Lung microvascular endothelial cell (primary cell): ENCODE results near the gene HERC6. TPM values are rescaled to one million over a fixed set of nuclear protein-coding genes. Genes with fewer than 3 reads are reported as not detected.
A peak's percentile ranks its signal among the peaks of the same experiment; 100 is the strongest.
"Not testable (repeated sequence)": the region's sequence is repeated elsewhere in the genome, so short reads cannot be mapped to it uniquely, and the experiment has no call there.

Source experiments
- DNase-seq, 2 donors: peaks; one replicate each; pipeline versions ENCODE4 v3.0.0 to v3.0.0-alpha.2; 2010; ENCODE audit warnings: low read depth in 2 of 2
- total RNA-seq: library from RNA; depleted of rRNA; stranded (reverse); fragments of >200 nt; gene quantifications from 2 replicates; pipeline ENCODE4 v1.2.1, GENCODE V29; 2014

Gene HERC6
- total RNA-seq, result 1.6 and 4.4 TPM in 2 replicates

DNA sequence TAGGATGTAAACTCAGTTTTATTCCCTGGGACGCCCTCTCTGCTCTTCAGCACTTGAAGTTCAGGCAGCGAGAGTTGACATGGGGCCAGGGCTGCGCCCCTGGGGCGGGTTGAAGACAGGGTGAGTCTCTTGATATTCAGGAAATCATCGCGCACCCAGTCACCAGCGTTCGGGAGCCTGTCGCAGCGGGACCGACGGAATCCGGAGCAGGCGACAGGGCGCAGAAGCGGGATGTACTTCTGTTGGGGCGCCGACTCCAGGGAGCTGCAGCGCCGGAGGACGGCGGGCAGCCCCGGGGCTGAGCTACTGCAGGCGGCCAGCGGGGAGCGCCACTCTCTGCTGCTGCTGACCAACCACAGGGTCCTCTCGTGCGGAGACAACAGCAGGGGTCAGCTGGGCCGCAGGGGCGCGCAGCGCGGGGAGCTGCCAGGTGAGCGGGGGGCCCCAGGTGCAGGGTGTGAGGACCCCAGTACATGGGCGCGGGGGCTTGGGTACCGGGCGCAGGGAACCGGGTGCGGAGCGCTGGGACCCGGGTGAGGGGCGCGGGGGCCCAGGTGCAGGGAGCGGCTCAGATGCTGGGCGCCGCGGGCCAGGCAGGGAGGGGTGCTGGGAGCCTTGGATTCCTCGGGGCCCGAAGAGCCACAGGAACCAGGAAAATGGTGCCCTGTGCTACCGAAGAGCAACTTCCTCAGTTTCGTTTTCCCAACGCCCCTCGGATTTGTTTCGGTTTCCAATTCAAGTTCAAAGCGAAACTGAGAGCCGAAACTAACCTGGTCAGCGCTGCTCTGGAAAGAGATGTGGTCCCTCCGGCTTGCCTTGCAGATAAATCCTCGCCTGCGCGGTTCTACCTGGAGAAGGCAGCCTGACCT is at the start of gene HERC6:
Gene HERC6 (plus strand): TSS at position 162 of the 869 bp plus-strand sequence. CDS start 70 bp downstream, at position 232.
- peak; percentile 93 for DNase-seq

DNA sequence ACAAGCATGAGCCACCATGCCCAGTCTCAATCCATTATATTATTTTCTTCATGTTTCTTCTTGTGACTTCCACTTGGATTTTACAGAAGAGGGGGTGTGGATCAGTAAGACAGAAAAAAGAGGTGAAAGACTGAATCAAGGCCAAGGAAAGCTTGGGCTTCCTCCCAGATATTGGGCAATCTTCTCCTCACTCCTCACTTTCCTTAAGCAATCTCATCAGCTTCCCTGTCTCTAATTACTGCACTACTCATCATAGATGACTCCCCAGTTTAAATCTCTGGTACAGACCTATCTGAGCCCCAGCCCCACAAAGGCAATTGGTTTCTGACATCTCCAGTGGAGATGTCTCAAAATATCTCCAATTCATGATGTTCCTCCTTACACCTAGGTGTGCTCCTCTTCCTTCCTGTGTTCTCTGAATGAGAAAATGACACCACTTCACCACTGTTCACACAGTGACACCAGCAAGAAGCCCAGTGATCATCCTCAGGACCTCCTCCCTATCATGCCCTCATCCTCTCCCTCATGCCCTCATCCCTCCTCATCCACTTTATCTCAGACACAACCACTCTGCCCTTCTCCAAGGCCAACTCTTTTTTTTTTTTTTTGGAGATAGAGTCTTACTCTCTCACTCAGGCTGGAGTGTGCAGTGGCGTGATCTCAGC is 44.8 kb upstream of the HERC6 start:
- no peak for DNase-seq

DNA sequence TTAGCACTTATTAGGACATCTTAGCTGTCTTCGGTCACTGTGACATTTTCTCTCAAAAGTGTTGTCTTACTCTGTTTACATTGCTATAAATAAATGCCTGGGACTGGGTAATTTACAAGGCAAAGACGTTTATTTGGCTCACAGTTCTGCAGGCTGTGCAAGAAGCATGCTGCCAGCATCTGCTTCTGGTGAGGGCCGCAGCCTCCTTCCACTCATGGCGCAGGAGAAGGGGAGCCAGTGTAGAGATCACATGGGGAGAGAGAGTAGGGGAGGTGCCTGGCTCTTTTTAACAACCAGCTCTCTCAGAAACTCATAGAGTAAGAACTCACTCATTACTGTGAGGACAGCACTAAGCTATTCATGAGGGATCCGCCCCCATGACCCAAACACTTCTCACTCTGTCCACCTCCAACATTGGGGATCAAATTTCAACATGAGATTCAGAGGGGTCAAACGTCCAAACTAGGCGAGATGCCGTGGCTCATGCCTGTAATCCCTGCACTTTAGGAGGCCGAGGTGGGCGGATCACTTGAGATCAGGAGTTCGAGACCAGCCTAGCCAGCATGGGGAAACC is 43.5 kb upstream of the HERC6 start:
- no peak for DNase-seq

DNA sequence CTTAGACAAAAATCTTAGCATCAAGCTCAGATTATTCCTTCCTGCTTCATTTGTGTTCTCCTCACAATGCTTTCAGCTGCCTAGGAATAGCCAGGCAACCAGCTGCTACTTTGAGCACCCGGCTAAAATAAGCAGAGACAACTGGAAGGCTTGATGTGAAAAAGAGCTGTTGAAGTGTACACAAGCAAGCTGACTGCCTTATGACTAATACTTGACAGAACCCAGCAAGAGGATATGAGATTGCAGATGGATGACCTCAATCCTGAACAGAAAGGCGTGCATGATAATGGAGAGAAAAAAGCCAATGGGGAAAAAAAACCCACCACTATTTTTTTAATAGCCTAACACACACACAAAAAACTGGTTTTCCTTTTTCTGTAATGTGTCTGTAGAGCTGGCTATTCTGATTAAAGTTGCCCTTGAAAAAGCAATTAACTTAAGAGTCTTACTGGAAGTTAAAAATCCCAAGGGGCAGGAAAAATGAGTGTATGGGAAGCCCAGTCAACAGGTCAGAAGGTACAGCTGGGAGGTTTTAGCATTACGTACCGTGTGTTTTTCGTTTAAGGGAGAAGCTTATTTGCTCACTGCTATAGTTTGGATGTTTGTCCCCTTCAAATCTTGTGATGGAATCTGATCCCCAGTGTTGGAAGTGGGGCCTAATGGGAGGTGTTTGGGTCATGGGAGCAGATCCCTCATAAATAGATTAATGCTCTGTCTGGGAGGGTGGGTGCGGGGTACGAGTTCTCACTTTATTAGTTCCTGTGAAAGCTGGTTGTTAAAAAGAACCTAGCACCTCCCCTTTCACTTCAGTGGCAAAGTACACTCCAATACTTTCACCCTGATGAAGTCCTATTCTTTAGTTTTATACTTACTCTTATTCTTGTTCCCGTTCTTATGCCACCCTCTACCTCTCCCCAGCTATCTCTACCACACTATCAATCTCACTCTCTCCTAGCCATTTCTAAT is 37.1 kb upstream of the HERC6 start:
- DNase-seq, result peak; percentile 24 to 95

DNA sequence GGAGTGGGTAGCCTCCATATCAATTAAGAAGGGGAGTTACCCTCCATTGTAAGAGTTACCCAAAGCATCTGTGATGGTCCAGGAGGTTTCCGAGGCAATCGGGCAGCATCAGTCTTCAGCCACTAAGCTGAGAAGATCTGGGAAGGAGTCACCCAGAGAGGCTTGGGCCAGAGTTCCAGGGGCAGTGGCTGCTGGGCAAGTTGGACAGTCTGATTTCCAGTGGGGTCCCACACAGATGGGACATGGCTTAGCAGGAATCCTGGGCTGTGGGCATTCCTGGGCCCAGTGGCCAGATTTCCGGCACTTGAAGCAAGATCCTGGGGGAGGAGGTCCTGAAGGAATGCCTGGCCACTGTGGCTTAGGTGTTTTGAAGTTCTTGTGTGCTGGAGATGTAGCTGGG is 31.8 kb upstream of the HERC6 start:
- not testable (repeated sequence) for DNase-seq

DNA sequence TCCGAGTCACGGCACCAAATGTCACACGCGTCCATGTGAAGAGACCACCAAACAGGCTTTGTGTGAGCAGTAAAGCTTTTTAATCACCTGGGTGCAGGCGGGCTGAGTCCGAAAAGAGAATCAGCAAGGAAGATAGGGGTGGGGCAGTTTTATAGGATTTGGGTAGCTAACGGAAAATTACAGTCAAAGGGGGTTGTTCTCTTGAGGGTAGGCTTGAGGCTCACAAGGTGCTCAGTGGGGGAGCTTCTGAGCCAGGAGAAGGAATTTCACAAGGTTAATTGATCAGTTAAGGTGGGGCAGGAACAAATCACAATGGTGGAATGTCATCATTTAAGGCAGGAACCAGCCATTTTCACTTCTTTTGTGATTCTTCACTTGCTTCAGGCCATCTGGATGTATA is 29.9 kb upstream of the HERC6 start:
- DNase-seq, result not testable (repeated sequence)

DNA sequence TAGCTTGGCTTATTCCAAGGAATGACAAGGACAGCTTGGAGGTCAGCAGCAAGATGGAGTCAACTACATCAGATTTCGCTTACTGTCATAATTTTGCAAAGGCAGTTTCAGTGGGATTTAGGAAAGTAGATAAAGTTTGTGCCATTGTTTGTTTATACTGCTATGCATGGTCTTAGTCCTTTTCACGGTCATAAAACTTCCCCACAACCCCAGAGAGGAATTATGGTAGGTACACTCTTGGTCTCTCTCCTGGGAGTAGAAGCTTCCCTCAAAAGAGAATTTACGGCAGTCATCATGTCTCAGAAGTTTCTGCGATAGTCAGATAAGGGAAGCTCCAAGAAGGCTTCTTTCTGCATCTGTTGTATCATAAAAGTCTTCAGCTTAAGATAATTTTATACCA is 27.9 kb upstream of the HERC6 start:
- DNase-seq, result no peak

DNA sequence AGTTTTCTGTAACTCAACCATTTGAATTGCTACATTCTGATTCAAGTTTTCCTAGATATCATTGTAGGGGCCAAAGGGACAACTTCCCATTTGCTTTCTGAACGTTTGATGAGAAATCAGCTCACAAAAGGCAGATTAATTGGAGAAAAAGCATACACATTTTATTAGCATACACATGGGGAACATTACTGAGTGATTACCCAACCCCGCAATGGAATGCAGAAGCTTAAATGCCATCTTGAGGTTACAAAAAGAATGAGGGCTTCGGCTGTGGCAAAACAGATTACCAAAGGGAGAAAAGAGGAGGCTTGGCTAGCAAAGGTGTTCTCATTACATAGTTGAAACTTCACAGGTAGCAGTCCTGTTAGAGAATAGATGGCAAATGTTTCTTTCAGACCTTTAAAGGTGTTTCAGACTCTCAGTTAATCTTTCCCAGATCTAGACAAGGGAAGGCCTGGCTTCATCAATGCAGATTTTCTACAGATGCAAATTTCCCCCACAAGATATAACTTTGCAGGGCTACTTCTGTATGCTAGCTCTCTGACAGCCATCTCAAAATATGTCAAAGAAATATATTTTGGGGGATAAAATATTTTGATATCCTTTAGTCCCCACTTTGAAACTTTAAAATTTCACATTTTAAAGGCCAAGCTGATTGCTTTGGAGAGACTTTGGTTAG is 26.5 kb upstream of the HERC6 start:
- DNase-seq, result no peak

DNA sequence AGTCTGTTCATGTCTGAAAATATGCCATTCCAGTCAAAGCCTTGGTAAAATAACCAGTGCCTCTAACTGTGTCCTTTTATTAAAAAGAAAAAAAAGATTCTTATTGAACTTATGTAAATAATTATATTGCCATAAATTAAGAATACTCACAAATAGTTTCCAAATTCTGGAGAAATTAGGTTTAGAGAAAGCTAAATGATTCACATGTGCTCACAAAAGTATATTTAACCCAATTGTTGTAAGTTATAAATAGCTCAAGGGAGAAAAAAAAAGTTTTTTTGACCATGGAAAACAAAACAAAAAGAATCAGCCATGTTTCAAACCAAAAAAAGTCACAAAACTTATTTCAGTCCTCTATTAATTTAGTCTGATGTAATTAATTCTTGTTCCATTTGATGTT is 25.3 kb upstream of the HERC6 start:
- no peak for DNase-seq

DNA sequence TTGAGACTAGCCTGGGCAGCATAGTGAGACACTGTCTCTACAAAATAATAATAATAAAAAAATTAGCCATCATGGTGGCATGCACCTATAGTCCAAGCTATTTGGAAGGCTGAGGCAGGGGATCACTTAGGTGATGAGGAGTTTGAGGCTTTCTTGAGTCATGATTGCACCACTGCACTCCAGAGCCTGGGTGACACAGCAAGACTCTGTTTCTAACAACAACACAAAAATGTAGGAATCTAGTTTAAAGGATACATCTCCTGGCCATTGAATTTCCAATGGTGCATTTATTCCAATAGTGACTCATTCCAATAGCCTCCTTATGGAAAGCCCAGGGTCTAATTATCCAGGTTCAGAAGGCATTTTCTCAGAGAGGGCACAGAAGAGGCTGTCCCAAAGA is 21.9 kb upstream of the HERC6 start:
- DNase-seq, result no peak

DNA sequence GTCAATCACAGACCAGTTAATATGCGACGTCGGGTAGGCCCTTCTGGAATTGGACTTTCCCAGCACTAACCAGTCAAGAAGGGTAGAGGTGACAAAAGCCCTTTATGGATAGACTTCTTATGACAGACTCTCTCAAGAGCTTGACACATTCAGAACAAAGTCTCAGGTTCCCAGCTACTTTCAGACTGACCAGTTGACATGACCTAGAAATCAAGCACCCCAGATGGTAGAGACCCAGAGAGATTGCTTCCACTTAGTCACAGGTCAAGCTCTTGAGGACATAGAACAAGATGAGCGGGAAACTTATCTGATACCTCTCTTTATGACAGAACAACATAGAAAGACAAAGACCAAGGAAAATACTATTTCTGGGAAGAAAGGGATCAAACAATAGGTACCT is 21.4 kb upstream of the HERC6 start:
- DNase-seq, result no peak

DNA sequence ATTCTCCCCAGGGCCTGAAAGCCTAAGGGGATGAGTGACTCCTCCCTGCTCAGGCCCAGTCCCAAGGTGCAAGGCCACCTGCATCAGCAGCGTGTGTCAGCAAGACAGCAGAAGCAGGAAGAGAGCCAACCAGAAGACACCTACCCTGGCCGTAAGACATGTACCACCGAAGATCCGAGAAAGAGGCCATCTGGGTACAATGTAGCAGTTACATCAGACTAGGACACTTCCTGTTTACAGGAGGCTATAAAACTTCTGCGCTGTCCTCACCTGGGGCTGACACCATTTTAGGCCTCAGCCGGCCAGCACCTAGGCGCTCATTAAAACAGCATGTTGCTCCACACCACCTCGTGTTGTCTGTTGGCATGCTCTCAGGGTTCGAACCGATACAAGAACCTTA is 19.1 kb upstream of the HERC6 start:
- DNase-seq, result no peak

DNA sequence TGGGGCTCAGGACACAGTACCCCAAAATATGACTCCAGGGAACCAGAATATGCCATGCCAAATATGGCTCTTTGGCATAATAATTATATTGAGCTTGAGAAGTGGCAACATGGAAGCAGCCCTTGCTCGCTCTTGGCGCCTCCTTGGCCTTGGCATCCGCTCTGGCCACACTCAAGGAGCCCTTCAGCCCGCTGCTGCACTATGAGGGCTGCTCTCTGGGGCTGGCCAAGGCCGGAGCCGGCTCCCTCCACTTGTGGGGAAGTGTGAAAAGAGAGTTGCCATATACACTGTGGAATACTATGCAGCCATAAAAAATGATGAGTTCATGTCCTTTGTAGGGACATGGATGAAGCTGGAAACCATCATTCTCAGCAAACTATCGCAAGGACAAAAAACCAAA is 18.4 kb upstream of the HERC6 start:
- no peak for DNase-seq

DNA sequence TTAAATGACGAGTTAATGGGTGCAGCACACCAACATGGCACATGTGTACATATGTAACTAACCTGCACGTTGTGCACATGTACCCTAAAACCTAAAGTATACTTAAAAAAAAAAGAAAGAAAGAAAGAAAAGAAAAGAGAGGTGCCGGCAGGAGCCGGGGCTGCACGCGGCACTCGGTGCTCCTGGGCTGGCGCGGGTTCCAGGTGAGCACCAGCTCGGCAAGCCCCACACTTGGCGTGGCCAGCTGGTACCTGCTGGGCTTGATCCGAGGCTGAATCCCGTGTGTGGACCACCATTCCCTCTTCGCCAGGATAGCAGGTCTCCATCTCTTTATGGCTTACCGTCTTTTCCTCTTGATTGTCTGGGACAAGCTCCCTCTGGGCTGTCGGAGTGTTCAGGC is 17.9 kb upstream of the HERC6 start:
- no peak for DNase-seq

DNA sequence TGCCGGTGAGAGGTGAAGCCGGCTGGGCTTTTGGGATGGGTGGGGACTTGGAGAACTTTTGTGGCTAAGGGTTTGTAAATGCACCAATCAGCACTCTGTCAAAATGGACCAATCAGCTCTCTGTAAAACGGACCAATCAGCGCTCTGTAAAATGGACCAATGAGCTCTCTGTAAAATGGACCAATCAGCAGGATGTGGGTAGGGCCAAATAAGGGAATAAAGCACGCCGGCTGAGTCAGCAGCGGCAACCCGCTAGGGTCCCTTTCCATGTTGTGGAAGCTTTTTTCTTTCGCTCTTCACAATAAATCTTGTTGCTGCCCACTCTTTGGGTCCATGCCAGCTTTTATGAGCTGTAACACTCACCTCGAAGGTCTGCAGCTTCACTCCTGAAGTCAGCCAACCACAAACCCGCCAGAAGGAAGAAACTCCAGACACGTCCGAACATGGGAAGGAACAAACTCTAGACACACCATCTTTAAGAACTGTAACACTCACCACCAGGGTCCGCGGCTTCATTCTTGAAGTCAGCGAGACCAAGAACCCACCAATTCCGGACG is 17.4 kb upstream of the HERC6 start:
- DNase-seq, result not testable (repeated sequence)

DNA sequence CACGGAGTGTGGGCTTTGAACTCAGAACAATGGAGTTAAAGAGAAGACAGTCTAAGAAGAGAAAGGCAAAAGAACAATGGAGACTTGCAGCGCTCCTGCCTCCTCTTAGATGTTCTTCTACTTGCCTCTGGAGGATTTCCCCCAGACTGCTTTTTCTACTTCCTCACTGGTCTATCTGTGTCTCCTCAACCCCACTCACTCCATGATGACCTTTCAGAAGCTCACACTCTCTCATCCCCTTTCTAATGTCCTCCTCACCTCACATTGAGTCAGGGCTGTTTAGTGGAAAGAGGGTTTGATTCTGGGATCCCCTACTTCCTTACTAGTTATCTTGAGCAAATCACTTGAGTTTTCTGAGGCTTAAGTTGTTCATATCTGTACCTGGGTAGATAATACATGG is 12.2 kb upstream of the HERC6 start:
- DNase-seq, result no peak

DNA sequence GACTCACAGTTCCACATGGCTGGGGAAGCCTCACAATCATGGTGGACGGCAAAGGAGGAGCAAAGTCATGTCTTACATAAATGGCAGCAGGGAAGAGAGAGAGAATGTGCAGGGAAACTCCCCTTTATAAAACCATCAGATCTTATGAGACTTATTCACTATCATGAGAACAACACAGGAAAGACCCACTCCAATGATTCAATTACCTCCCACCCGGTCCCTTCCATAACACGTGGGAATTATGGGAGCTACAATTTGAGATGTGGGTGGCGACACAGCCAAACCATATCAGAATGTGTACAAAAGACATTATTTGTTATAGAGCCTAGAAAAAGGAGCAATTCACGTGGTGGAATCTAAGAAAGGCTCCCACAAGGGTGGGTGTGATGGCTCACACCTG is 10.8 kb upstream of the HERC6 start:
- DNase-seq, result no peak

DNA sequence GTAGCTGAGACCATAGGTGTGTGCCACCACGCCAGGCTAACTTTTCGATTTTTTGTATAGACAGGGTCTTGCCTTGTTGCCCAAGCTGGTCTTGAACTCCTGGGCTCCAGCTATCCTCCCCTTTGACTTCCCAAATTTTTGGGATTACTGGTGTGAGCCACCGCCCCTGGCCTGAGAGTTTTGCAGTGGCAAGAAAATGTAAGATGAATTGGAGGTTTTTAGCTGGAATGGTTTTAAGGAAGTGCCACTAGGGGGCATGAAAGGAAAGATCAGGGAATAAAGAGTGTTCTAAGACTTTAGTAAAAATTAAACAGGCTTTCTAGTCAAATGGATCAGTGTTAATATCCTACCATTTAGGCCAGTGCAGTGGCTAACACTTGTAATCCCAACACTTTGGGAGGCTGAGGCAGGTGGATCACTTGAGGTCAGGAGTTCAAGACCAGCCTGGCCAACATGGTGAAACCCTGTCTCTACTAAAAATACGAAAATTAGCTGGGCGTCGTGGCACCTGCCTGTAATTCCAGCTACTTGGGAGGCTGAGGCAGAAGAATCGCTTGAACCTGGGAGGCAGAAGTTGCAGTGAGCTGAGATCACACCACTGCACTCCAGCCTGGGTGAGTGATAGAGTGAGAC is 9.4 kb upstream of the HERC6 start:
- peak; percentile 52 to 60 for DNase-seq

DNA sequence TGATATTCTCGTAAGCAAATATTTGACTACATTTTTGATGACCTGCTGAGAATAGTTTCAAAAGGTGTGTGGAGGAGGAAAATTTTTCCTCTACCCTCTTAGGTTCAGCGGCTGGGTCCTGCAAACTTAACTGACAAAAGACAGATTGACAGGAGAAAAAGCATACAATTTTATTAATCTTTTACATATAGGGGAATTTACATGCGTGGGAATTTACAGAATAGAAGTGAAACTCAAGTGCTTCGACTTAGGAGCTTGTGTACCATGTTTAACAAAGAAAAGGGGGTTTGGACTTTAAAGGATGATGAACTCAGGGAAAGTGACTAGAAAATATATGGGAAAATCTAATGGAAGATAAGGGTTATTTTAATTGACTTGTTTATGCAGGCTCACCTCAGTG is 2.5 kb downstream of the HERC6 start:
- no peak for DNase-seq

DNA sequence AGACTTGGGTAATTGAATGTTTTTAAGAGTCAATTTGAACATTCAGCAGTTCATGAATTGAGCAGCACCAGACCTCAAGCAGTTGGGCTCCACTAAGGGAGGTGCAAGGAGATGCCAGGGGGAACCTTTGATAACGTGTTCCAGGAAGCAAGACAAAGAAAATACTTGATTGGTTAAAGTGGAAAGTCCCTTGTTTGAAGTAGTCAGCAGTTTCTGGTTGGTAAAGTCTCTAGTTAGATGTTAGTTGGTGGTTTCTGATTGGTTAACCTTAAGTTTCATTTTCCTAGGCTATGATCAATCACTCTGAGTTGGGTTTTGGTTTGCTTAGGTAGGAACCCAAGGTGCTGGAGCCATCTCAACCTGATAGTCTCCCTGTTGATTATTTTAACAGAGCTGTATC is 4.0 kb downstream of the HERC6 start:
- DNase-seq, result peak in 1 of 2 donors; percentile 2
